KOPT-K1 (cell line): ENCODE data around the gene NDNF.

Experiments used
- H3K27ac ChIP-seq: fragments of 200-600 bp; sonication (generic); 2 replicates; pipeline ENCODE4 v1.5.1; 2016; ENCODE audit warnings: antibody characterized with exemption, mild to moderate bottlenecking, low read depth, low read length; ENCODE audit not compliant: poor library complexity, severe bottlenecking
- H3K36me3 ChIP-seq: fragments of 200-600 bp; sonication (generic); 2 replicates; pipeline ENCODE4 v1.5.1; 2017; ENCODE audit warnings: antibody characterized with exemption, mild to moderate bottlenecking, low read length, moderate library complexity; ENCODE audit not compliant: insufficient read depth
- H3K9me3 ChIP-seq: fragments of 200-600 bp; sonication (generic); 2 replicates; pipeline ENCODE4 v1.5.1; 2017; ENCODE audit warnings: antibody characterized with exemption, low read length, mild to moderate bottlenecking; ENCODE audit not compliant: insufficient read depth, poor library complexity, severe bottlenecking

NDNF gene

GRCh38 chr4:121011138-121011537 is 61.2 kb downstream of the NDNF start:
- no peaks in the 10 kb centered on the region for H3K9me3 ChIP-seq
- no peaks in the 10 kb centered on the region for H3K36me3 ChIP-seq
- no peak overlapping the region for H3K27ac ChIP-seq

GRCh38 chr4:121009578-121010478 is 62.5 kb downstream of the NDNF start:
- Histone ChIP-seq H3K9me3 (no peaks in the 10 kb centered on the region), H3K36me3 (no peaks in the 10 kb centered on the region), H3K27ac (no peak overlapping the region)

GRCh38 chr4:121007660-121008059 is 64.7 kb downstream of the NDNF start:
- Histone ChIP-seq H3K27ac (no peak overlapping the region), H3K9me3 (no peaks in the 10 kb centered on the region), H3K36me3 (no peaks in the 10 kb centered on the region)

GRCh38 chr4:121003863-121004262 is 68.5 kb downstream of the NDNF start:
- no peaks in the 10 kb centered on the region for H3K36me3 ChIP-seq
- no peaks in the 10 kb centered on the region for H3K9me3 ChIP-seq
- no peak overlapping the region for H3K27ac ChIP-seq

- Histone ChIP-seq H3K36me3 (no peaks in the 10 kb centered on the region), H3K27ac (no peak overlapping the region)
These were observed 76.9 kb downstream of the NDNF start for GRCh38 chr4:120995266-120996010.

GRCh38 chr4:120994521-120994920 is 77.8 kb downstream of the NDNF start:
- no peaks in the 10 kb centered on the region for H3K36me3 ChIP-seq
- H3K27ac ChIP-seq, result no peak overlapping the region
- no peaks in the 10 kb centered on the region for H3K9me3 ChIP-seq

More at GRCh38 chr4:120995266-120996010, 76.9 kb downstream of the NDNF start:
- no peaks in the 10 kb centered on the region for H3K9me3 ChIP-seq

- H3K27ac ChIP-seq, result no peak overlapping the region
- H3K9me3 ChIP-seq, result no peaks in the 10 kb centered on the region
- H3K36me3 ChIP-seq, result no peaks in the 10 kb centered on the region
These were observed 80.5 kb downstream of the NDNF start for GRCh38 chr4:120991885-120992284.

GRCh38 chr4:120990246-120990645 is 82.1 kb downstream of the NDNF start:
- H3K9me3 ChIP-seq, result no peaks in the 10 kb centered on the region
- H3K27ac ChIP-seq, result no peak overlapping the region

More at GRCh38 chr4:120990246-120990645, 82.1 kb downstream of the NDNF start:
- H3K36me3 ChIP-seq, result no peaks in the 10 kb centered on the region
